Measurements from ENCODE around the gene GPC5. TPM values are rescaled to one million over a fixed set of nuclear protein-coding genes. Genes with fewer than 3 reads are reported as not detected.
"Not testable (repeated sequence)": the region's sequence is repeated elsewhere in the genome, so short reads cannot be mapped to it uniquely, and the experiment has no call there.

Gene GPC5
- total and polyA plus RNA-seq, 7 donors = 0.23 TPM; not detected in 6

GRCh38 chr13:91401920-91402319, 3.5 kb downstream of the GPC5 start:
- intact Hi-C loops (cut with DNase I) = no loop called here
- 79 to 85% (median 83%) methylated on average over 2 of the region's 2 CpGs for WGBS, 3 donors
- Histone ChIP-seq H3K36me3 (ENCODE audit: insufficient read depth in 1 of 2, low read depth in 1 of 2) (no peaks in the 10 kb centered on the region), H3K9me3 (no peaks in the 10 kb centered on the region), H3K27ac (no peak overlapping the region), H3K4me3 (no peak overlapping the region), H3K27me3 (ENCODE audit: insufficient read depth in 3 of 3, low read length in 2 of 3) (peaks cover 0 to 26% (median 0%) of the 10 kb centered on the region in 3 donors), H3K4me1 (peaks cover 13% of the 10 kb centered on the region)
- no peak for ATAC-seq
- TF ChIP-seq CTCF (IDR thresholded peaks at IDR 0.05) = no peak
- no peak for DNase-seq

- ATAC-seq = no peak
- 88 to 92% (median 88%) methylated on average over 6 of the region's 6 CpGs for WGBS, 3 donors
- TF ChIP-seq CTCF (IDR thresholded peaks at IDR 0.05) = no peak
- no peaks in the 10 kb centered on the region for H3K36me3 ChIP-seq (ENCODE audit: insufficient read depth in 1 of 2, low read depth in 1 of 2)
- DNase-seq = no peak
- H3K27me3 ChIP-seq (ENCODE audit: insufficient read depth in 3 of 3, low read length in 2 of 3) = peaks cover 0 to 7% (median 0%) of the 10 kb centered on the region in 3 donors
- H3K9me3 ChIP-seq = no peaks in the 10 kb centered on the region
- no peak overlapping the region for H3K4me3 ChIP-seq
- H3K4me1 ChIP-seq = no peaks in the 10 kb centered on the region
- intact Hi-C loops (cut with DNase I) = no loop called here
- no peak overlapping the region for H3K27ac ChIP-seq
Measured at GRCh38 chr13:91405240-91405639, 6.8 kb downstream of the GPC5 start.

GRCh38 chr13:91406619-91407018, 8.2 kb downstream of the GPC5 start:
- DNase-seq = no peak
- intact Hi-C loops (cut with DNase I) = no loop called here
- peak; percentile 30 for TF ChIP-seq CTCF (IDR thresholded peaks at IDR 0.05)
- whole genome bisulfite sequencing, 3 donors = 35 to 55% (median 55%) methylated on average over 5 of the region's 5 CpGs
- H3K4me1 ChIP-seq = no peaks in the 10 kb centered on the region
- H3K9me3 ChIP-seq = no peaks in the 10 kb centered on the region
- peaks cover 0 to 4% (median 0%) of the 10 kb centered on the region in 3 donors for H3K27me3 ChIP-seq (ENCODE audit: insufficient read depth in 3 of 3, low read length in 2 of 3)
- ATAC-seq = no peak
- no peak overlapping the region for H3K27ac ChIP-seq
- H3K4me3 ChIP-seq = no peak overlapping the region
- no peaks in the 10 kb centered on the region for H3K36me3 ChIP-seq (ENCODE audit: insufficient read depth in 1 of 2, low read depth in 1 of 2)

GRCh38 chr13:91408971-91409370, 10.6 kb downstream of the GPC5 start:
- intact Hi-C loops (cut with DNase I) = no loop called here

GRCh38 chr13:91416579-91416978, 18.2 kb downstream of the GPC5 start:
- intact Hi-C loops (cut with DNase I); H3K36me3 ChIP-seq (ENCODE audit: insufficient read depth in 1 of 2, low read depth in 1 of 2); ATAC-seq; DNase-seq; H3K4me1 ChIP-seq; H3K4me3 ChIP-seq; H3K27me3 ChIP-seq (ENCODE audit: insufficient read depth in 3 of 3, low read length in 2 of 3); H3K9me3 ChIP-seq; H3K27ac ChIP-seq: not testable (repeated sequence)
- WGBS, 3 donors = 46 to 92% (median 77%) methylated on average over 4 to 5 of the region's 5 CpGs

More at GRCh38 chr13:91408971-91409370, 10.6 kb downstream of the GPC5 start:
- Histone ChIP-seq H3K9me3 (no peaks in the 10 kb centered on the region), H3K36me3 (ENCODE audit: insufficient read depth in 1 of 2, low read depth in 1 of 2) (no peaks in the 10 kb centered on the region), H3K4me3 (no peak overlapping the region), H3K4me1 (no peaks in the 10 kb centered on the region), H3K27ac (no peak overlapping the region), H3K27me3 (ENCODE audit: insufficient read depth in 3 of 3, low read length in 2 of 3) (no peaks in the 10 kb centered on the region)
- TF ChIP-seq CTCF (IDR thresholded peaks at IDR 0.05) = no peak
- ATAC-seq (no peak), DNase-seq (no peak)
- WGBS, 3 donors = 33 to 51% (median 40%) methylated on average over 2 of the region's 2 CpGs
